ENCODE results near the gene MARK3.
"Not testable (repeated sequence)": the region's sequence is repeated elsewhere in the genome, so short reads cannot be mapped to it uniquely, and the experiment has no call there.

MARK3 gene

DNA sequence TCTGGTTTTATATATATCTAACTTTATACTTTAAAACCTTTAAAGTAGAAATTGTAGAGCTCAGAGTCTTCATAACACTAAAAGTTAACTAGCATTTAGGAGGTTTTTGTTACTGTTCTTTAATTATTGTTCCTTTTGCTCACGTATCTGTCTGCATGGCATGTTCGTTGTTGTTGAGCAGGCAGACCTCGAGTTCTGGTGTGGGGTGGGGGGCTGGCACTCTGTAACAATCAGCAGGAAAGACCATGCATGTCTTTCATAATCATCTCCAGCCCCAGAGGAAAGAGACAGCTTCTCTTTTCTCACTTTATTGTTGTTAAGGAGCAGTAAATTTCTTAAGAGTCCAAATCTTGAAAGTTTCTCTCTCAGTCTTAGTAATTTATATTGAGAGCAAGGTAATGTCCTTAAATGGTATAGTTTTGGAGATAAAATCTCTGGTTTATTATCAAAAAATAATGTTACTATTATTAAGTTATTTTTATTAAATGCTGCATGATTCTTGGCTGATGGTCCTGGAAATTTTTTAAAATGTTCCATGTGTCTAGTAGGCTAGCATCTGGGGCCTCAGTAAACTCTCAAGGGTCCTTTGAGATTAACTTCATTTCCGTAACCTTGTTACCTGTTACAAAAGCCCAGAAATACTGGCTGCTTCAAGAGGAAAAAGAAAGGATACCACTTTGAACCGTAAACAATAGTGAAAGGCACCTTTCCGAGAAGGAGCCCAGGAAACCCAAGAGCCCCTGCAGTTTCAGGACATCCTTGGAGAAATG, 107.1 kb downstream of the MARK3 start:
- DNase-seq (ENCODE audit: low spot score), result no peak

DNA sequence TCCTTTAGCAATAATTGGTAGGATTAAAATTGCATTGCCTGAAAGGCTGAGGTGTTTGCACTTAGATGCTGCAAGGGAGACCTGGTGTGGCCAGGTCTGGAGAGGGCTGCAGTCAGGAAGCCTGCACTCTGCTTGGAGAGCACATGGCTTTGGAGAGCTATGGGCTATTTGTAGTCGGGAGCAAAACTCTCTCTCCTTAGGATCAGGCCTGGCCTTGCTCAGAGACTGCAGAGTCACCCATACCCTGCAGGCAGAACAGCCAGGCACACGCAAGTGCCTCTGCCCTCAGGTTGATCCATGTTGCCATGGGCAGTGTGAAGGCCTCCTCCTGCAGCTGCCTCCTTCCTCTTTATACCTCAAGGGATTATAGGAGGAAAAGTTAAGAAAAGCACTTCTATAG, 110.6 kb downstream of the MARK3 start:
- no peak for DNase-seq (ENCODE audit: low spot score)

DNA sequence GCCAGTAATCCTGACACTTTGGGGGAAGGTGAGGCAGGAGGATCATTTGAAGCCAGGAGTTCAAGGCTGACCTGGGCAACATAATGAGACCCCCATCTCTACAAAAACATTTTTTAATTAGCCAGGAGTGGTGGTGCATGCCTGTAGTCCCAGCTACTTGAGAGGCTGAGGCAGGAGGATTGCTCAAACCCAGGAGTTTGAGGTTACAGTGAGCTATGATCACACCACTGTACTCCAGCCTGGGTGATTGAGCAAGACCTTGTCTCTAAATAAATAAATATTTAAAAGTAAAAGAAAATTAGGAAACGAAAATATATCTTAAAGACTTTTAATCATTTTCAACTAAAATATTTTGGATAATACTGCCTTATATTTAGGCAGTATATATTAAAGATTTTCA, 111.6 kb downstream of the MARK3 start:
- DNase-seq (ENCODE audit: low spot score), result no peak

DNA sequence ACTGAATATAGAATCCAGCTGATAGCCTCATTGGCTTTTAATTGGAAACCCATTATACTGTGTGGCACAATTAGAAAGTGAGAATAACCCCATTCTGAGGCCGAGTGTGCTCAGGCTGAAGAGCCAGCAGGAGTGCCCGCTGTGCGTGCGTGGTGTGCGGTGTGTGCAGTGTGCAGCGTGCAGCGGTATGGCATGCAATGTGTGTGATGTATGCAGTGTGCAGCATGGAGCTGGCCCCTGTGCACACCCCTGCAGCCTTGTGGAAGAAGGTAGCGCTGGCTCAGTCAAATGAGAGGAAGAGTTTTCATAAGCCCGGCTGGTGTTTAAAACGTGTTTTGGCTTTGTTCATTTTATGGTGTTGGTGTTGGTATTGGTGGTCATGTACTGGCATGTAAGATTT, 114.5 kb downstream of the MARK3 start:
- no peak for DNase-seq (ENCODE audit: low spot score)

DNA sequence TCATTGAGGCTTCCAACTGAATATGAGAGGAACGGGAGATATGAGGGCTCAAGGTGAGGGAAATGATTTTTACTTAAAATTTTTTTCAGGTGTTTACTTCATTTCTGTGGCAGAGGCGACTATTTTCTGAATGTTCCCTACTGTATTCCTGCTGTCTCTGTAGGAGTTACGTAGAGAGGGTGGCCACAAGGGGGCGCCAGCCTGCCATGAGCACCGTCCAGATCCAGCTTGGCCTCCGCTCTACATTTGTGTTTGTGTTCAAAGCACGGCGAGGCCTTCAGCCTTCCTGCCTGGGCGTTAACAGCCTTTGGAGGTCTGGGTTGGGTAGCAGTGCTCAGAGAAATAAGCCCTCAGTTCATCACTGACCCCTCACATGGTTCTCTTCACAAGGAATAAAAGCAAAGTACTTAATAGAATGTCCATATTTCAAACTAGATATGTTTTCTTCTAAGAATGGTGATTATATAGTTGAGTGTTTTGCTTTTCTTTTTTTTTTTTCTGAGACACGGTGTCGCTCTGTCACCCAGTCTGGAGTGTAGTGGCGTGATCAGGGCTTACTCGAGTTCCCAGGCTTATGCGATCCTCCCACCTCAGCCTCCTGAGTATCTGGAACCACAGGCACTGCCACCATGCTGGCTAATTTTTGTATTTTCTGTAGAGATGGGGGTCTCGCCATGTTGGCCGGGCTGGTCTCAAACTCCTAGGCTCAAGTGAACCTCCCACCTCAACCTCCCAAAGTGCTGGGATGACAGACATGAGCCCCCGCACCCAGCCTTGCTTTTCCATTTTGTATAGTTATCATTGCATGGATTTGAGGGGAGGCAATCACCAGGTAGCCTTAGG, 115.2 kb downstream of the MARK3 start:
- peak; percentile 58 for DNase-seq (ENCODE audit: low spot score)

DNA sequence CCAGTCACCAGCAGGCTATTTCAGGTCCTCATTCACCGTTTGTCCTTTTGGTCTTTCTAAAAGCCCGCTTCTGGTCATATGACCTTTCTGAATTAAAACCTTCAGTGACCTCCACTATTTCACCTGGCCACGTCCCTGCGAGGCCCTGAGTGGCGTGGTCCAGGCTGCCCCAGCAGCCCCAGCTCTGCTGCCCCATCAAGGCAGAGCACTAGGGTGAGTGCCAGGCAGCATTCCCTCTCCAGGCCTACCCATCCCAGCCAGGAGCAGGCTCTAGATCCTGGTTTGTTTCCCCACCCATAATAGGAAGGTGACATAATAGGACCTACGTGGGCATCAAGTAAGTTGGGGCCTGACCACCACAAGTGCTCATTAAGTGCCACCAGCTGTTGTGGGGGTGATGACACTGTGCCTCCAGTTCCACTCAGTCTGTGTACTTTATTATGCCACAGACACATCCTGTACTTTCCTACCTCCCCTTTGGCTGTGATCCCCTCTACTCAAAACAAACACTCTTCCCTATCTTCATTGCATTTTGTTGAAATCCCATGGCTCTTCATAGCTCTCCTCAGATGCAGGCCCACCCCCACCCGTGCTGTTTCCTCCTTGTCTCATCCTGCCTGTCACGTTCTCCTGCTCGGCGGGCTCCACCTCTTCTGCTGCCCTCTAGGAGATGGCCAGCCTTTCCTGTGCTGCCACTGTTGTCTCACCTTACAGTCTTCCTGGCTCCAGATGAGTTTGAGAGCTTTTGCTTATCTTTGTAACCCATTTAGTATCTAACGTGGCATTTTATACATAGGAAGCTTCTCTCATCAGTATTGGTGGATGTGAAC, 116.0 kb downstream of the MARK3 start:
- DNase-seq (ENCODE audit: low spot score), result no peak

DNA sequence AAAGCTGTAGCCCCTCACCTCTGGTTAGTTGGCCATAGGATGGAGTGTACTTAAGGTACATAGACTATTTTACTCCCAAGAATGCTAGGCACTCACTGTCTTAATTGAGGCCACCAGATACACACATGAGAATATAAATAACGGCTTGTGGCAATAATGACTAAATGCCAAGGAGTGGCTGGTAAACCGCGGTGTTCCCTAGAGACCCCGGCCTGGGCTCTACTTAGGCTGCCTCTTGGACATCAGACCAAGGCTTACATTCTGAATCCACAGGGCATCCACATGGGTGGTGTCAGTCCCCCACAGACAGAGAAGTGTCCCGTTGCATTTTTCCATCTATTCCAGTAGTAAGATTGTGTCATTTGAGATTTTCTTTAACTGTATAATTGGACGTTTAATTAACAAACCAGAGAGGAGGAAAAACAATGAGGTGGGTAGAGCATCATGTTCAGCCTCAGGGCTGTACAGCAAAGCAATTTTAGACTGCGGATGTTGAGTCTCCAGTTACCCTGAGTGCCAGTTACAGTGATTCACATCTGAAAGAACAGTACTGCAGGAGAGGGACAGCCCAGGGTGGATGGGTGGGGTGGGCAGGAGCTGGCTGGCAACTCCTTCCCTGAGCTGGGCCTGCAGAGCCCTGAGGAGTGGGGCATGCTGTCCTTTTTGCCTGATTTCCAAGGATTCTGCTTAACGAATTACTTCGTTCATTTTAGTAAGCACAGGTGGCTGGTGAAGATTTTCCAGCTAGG, 116.9 kb downstream of the MARK3 start:
- DNase-seq (ENCODE audit: low spot score), result no peak

DNA sequence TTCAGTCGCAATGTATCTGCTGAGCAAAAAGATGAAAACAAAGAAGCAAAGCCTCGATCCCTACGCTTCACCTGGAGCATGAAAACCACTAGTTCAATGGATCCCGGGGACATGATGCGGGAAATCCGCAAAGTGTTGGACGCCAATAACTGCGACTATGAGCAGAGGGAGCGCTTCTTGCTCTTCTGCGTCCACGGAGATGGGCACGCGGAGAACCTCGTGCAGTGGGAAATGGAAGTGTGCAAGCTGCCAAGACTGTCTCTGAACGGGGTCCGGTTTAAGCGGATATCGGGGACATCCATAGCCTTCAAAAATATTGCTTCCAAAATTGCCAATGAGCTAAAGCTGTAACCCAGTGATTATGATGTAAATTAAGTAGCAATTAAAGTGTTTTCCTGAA, 117.7 kb downstream of the MARK3 start:
- no peak for DNase-seq (ENCODE audit: low spot score)

DNA sequence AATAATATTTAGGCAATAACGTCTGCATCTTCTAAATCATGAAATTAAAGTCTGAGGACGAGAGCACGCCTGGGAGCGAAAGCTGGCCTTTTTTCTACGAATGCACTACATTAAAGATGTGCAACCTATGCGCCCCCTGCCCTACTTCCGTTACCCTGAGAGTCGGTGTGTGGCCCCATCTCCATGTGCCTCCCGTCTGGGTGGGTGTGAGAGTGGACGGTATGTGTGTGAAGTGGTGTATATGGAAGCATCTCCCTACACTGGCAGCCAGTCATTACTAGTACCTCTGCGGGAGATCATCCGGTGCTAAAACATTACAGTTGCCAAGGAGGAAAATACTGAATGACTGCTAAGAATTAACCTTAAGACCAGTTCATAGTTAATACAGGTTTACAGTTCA, 118.1 kb downstream of the MARK3 start:
- DNase-seq (ENCODE audit: low spot score), result no peak

DNA sequence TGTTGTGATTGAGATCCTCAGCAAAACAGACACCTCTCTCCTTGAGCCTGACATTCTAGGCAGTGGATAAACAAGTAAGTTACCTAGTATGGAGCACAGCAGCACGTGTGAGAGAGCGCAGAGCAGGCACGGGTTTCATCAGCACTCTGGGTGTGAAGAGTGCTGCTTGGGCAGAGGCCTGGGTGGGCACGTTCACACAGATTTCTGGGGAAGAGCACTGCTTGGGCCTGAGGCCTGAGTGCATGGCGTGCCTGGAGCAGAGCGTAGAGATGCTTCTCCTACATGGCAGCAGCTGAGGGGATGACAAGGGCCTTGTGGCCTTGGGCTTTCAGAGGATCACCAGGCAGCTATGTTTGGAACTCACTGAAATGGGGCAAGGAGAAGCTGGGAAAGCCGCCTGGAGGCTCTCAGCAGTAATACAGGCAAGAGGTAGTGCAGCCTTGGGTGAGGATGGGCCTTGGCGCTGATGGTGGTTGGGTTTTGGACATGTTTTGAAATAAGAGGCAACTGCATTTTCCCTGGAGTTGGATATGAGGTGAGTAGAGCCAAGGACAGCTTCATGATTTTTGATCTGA, 119.9 kb downstream of the MARK3 start:
- no peak for DNase-seq (ENCODE audit: low spot score)

DNA sequence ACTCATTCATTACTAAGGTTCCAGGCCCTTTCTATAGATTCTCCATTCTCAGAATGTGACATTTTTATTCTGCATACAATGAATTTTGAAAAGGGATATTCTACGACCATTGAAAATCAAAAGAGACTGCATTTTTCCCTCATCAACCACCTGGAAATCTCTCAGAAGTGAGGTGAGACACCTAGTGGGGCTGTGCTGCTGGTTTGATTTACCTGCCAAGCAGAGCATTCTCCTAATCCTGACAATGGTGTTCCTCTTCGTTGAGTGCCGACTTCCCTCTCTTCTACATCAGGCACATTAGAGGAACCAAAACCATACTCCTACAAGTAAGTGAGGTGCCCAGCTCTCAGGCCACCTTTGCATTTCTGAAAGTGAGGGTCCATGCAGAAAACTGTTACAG, 122.5 kb downstream of the MARK3 start:
- no peak for DNase-seq (ENCODE audit: low spot score)

DNA sequence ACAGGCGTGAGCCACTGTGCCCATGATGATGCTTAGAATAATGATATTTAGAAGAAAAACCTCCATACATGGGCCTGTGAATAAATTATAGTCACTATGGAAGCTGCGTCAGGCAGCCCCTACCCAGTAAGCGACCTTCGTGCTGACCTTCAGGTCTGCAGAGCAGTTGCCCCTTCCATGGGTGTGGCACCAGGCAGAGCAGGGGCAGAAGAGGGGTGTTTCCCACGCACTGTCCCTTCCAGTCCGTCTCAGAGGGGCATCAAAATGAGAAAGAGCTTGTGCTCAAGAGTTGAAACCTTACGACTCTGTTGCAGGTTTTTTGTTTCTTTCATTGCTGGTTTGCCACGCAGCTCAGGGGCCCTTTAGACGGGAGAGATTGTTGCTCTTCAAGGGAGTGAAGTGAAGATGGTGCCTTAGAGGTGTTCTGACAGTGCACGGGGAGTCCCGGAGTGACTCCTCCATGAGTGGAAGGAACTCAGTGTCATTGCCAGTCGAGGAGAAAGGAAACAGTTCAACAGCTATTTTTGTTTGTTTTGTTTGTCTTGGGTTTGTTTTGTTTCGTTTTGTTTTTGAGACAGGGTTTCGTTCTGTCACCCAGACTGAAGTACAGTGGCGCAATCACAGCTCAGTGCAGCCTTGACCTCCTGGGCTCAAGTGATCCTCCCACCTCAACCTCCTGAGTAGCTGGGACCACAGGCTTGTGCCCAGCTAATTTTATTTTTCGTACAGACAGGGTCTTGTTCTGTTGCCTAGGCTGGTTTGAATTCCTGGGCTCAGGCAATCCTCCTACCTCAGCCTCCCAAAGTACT, 123.5 kb downstream of the MARK3 start:
- no peak for DNase-seq (ENCODE audit: low spot score)

DNA sequence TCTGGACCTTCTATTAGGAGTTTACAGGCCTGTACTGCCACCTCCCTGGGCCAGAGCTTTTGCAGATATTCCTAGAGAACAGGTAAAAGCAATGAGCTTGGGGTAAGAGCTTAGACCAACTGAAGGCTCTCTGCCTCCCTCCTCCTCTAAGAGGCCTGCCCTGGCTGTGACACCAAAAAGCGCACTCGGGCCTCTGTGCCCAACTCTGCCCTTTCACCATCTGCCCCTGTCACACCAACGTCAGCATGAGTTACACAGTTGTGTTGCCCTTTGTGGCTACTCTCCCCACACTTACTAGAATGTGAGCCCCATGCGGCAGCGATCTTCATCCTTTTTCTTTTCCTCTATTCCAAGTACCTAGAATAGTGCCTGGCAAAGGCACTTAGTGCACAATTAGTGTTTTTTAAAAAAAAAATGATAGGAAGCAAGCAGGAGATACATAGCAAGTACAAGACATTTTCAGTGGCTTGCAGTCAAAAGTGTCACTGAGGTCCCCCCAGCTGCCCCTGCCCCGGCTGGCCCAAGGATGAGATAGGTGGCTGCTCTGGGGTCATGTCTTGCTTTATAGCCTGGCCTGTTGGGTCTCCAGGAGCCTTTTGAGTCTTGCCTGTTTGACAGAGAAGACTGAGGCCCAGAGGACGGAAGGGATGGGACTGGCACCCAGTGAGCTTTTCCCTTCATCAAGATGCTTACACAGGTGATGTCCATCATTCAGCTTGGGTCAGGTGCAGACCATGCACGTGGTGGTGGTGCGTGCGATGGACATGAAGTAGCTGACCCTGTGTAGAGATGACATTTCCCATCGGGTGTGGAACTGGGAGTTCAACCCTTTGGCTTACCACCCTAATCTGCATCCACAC, 124.9 kb downstream of the MARK3 start:
- DNase-seq (ENCODE audit: low spot score), result no peak

DNA sequence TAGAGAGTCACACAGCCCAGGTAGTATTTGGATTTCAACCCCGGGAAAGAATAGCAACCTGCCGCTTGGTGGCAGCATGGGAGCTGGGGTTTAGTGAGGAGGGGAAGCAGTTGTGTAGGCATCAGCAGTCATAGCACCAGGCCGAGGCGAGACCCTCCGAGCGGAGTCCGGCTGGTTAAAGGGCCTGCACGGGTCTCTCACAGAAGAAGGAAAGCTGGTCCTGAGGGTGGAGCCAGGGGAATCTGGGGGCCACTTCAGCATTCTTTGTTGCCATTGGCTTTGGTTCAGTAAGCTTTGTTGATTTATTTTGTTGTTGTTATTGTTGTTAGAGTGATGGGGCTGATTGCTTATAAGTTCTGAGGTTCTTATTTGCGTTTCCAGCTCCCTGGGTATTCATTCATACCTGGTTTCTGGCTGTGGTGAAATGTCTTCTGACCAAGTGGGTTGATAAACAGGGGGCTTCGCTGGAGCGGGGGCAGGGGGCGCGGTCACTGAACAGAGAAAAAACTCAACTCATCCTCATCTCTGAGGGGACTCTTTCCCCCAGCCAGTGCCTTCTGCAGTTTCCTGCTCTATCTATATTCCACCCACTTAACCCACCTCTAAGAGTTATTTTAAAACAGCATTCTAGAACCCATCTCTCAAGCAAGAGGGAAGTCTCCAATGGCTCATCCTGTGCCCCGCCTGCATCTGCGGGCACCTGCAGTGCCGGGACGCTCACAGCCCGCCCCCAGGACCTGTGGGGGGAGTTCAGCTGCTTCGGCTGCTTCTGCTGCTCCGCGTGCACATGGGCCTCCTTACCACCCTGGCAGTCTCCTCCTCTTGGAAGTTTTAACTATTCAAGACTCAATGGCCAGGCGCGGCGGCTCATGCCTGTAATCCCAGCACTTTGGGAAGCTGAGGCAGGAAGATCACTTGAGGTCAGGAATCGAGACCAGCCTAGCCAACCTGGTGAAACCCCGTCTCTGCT, 125.8 kb downstream of the MARK3 start:
- DNase-seq (ENCODE audit: low spot score), result no peak

DNA sequence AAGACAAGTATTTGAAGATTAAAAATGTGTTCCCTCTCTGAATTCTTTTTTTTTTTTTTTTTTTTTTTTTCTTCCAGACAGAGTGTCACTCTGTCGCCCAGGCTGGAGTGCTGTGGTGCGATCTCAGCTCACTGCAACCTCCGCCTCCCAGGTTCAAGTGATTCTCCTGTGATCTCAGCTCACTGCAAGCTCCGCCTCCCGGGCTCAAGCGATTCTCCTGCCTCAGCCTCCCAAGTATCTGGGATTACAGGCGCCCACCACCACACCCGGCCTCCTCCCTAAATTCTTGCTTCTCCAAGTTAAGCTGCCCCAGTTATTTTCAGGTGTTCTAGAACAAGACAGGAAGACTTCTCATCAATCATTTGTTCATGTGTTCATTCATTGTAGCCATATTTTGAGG, 127.0 kb downstream of the MARK3 start:
- DNase-seq (ENCODE audit: low spot score), result not testable (repeated sequence)

DNA sequence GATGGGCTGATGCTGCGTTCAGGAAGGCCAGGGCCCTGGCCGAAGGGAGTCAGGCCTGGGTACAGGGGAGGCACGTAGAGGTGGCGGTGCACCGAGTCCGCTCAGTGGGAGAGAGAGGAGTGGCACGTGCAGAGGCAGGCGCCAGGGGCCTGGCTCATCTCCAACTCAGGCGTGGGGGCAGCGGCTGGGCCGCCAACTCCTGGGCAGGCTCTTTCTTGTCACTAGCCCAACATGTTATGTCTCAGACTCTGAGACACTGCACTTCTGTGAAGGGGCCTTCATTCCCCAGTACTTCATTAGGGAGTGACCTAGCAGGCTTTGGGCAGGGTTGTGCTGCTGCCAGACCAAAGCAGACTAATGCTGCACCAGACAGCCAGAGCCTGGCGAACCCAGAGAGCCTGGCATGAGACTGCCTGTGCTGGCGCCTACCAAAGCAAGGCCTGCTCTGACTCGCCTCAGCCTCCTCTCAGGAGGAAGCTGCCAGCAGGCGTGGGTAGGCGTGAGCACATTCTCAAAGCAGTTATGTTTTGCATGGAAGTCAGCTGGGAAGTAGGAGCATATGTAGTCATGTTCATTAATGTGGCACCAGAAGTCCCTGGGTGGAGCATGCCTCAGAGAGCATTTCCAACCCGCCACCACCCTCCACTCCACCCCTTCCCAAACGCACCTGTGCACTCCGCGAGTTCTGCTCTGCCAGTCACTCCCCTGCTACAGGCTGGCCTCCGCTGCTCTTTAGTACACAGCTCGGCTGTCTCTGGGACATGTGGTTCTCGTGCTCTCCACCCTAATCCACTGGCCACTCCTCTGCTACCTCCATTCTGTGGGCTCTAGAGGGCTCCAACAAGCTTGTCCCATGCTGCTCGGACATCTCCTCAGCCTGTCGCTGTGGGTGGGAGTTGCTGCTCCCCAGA, 127.7 kb downstream of the MARK3 start:
- no peak for DNase-seq (ENCODE audit: low spot score)
